Lung (tissue), 12 donors: ENCODE data around the gene IL36B. TPM values are rescaled to one million over a fixed set of nuclear protein-coding genes. Genes with fewer than 3 reads are reported as not detected.

ENCODE experiments used
- ATAC-seq: fragments of 200-7000 bp; cut with Tn5 transposase; one replicate; pipeline ENCODE4 v1.9.1; 2020; ENCODE audit warnings: moderate number of reproducible peaks; ENCODE audit not compliant: insufficient read depth, low FRiP score
- DNase-seq, 3 donors: peaks; one replicate each; pipeline ENCODE4 v3.0.0-alpha.2; 2013 to 2017
- H3K27ac ChIP-seq, 2 donors: one replicate each; pipeline ENCODE4 v1.5.1; 2013; ENCODE audit warnings: mild to moderate bottlenecking in 2 of 2, moderate library complexity in 2 of 2, control low read depth in 1 of 2, inconsistent platforms in 1 of 2, low read depth in 1 of 2, low read length in 1 of 2
- H3K27me3 ChIP-seq, 3 donors: one replicate each; pipeline ENCODE4 v1.5.1; 2013; ENCODE audit warnings: low read length in 2 of 3; ENCODE audit not compliant: control insufficient read depth in 3 of 3, insufficient read depth in 3 of 3
- H3K36me3 ChIP-seq, 4 donors: one replicate each; pipeline ENCODE4 v1.5.1; 2013; ENCODE audit warnings: low read length in 4 of 4, mild to moderate bottlenecking in 1 of 4, moderate library complexity in 1 of 4; ENCODE audit not compliant: control insufficient read depth in 4 of 4, insufficient read depth in 4 of 4
- H3K4me1 ChIP-seq, 5 donors: one replicate each; pipeline ENCODE4 v1.5.1; 2013; ENCODE audit warnings: low read length in 5 of 5, mild to moderate bottlenecking in 2 of 5, moderate library complexity in 1 of 5; ENCODE audit not compliant: control insufficient read depth in 5 of 5, insufficient read depth in 5 of 5
- H3K4me3 ChIP-seq: one replicate; pipeline ENCODE4 v1.5.1; 2013; ENCODE audit warnings: mild to moderate bottlenecking, control low read depth, moderate library complexity
- H3K9ac ChIP-seq, 2 donors: one replicate each; pipeline ENCODE4 v1.5.1; 2013; ENCODE audit warnings: low read length in 2 of 2, control low read depth in 1 of 2; ENCODE audit not compliant: insufficient read depth in 1 of 2
- H3K9me3 ChIP-seq, 4 donors: one replicate each; pipeline ENCODE4 v1.5.1; 2013; ENCODE audit warnings: low read length in 3 of 4, mild to moderate bottlenecking in 1 of 4, moderate library complexity in 1 of 4; ENCODE audit not compliant: control insufficient read depth in 4 of 4, insufficient read depth in 3 of 4
- CTCF ChIP-seq: IDR thresholded peaks from 2 replicates; pipeline ENCODE4 v1.5.1; 2012; ENCODE audit warnings: mild to moderate bottlenecking; ENCODE audit errors: control extremely low read depth, extremely low read depth
- WGBS, 2 donors: extraction: QIAGEN DNeasy Blood & Tissue Kit; methylation state at CpG; one replicate each; pipeline ENCODE4 v1.1.7; 2013; 5-methylcytosine and 5-hydroxymethylcytosine counted together
- polyA plus RNA-seq, 2 donors: library from polyadenylated mRNA; stranded (reverse); fragments of 200-250 nt; gene quantifications; one replicate each; pipeline ENCODE4 v1.2.1, GENCODE V29; 2013
- total RNA-seq, 2 donors: library from RNA; depleted of rRNA in 1 of 2; stranded (reverse); fragments of >200 nt in 1 of 2; gene quantifications; one replicate each; pipeline ENCODE4 v1.2.1, GENCODE V29; 2014 to 2021
- donor health status: control.
- donor health status: control.
- donor health status: Bipolar disorder and iron deficiency.
- donor health status: healthy.
- donor health status: DM: yes; HTN: yes; CAD: no.

Gene IL36B
- total and polyA plus RNA-seq, 4 donors: 0.05 TPM; not detected in 3

- Histone ChIP-seq H3K27me3 (peaks cover 0 to 2% (median 0%) of the 10 kb centered on the region in 3 donors), H3K4me1 (no peaks in the 10 kb centered on the region), H3K4me3 (no peak overlapping the region), H3K27ac (no peak overlapping the region), H3K9ac (no peak overlapping the region), H3K9me3 (no peaks in the 10 kb centered on the region), H3K36me3 (no peaks in the 10 kb centered on the region)
- TF ChIP-seq CTCF: no peak
- ATAC-seq: no peak
- WGBS, 2 donors: 74 to 83% methylated on average over 3 of the region's 3 CpGs
- no peak for DNase-seq
These were observed 18.7 kb downstream of the IL36B start for GRCh38 chr2:113034016-113034415.

GRCh38 chr2:113032737-113033136 is 19.9 kb downstream of the IL36B start:
- H3K4me1 ChIP-seq: no peaks in the 10 kb centered on the region
- H3K36me3 ChIP-seq: no peaks in the 10 kb centered on the region
- TF ChIP-seq CTCF: no peak
- H3K9me3 ChIP-seq: no peaks in the 10 kb centered on the region
- no peak overlapping the region for H3K4me3 ChIP-seq
- H3K9ac ChIP-seq: no peak overlapping the region
- H3K27me3 ChIP-seq: peaks cover 0 to 6% (median 0%) of the 10 kb centered on the region in 3 donors
- DNase-seq (no peak), ATAC-seq (no peak)
- no peak overlapping the region for H3K27ac ChIP-seq
- WGBS, 2 donors: 89 to 97% methylated on average over 1 of the region's 1 CpG

- H3K9me3 ChIP-seq: peaks cover 0 to 2% (median 0%) of the 10 kb centered on the region in 4 donors
- WGBS, 2 donors: 5 to 9% methylated on average over 1 of the region's 1 CpG
- no peaks in the 10 kb centered on the region for H3K4me1 ChIP-seq
- H3K4me3 ChIP-seq: no peak overlapping the region
- no peak overlapping the region for H3K27ac ChIP-seq
- no peak for DNase-seq
- TF ChIP-seq CTCF: no peak
- peaks cover 0 to 9% (median 3%) of the 10 kb centered on the region in 3 donors for H3K27me3 ChIP-seq
- no peaks in the 10 kb centered on the region for H3K36me3 ChIP-seq
- no peak overlapping the region for H3K9ac ChIP-seq
- no peak for ATAC-seq
These were observed 24.6 kb downstream of the IL36B start for GRCh38 chr2:113028112-113028511.

GRCh38 chr2:113027691-113028090 is 25.0 kb downstream of the IL36B start:
- Histone ChIP-seq H3K4me3 (no peak overlapping the region), H3K27ac (no peak overlapping the region), H3K4me1 (no peaks in the 10 kb centered on the region), H3K9me3 (peaks cover 0 to 2% (median 0%) of the 10 kb centered on the region in 4 donors), H3K9ac (no peak overlapping the region), H3K27me3 (peaks cover 0 to 6% (median 3%) of the 10 kb centered on the region in 3 donors), H3K36me3 (no peaks in the 10 kb centered on the region)
- DNase-seq (no peak), ATAC-seq (no peak)
- TF ChIP-seq CTCF: no peak
- WGBS, 2 donors: 70 to 87% methylated on average over 2 of the region's 2 CpGs
